ENCODE data around the gene TOP3B. TPM values are rescaled to one million over a fixed set of nuclear protein-coding genes. Genes with fewer than 3 reads are reported as not detected.
A peak's percentile ranks its signal among the peaks of the same experiment; 100 is the strongest.

TOP3B gene
- total RNA-seq, 4 donors from 2014 or later = 4.6 to 36.6 (median 23.4) TPM

DNA sequence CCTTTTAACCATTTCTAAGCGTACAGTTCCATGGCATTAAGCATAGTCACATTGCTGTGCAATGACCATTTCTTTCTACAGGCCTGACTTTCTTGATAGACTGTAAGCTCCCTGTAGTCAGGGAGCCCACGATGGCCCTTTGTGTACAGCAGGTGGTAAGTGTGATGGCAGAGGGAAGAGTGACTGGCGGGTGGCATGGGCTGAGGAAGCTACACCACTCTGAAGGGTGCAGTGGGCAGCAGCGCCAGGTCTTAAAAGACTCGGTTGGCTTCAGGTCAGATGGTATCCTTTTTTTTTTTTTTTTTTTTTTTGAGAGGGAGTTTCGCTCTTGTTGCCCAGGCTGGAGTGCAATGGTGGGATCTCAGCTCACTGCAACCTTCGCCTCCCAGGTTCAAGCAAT lies 31.5 kb downstream of the TOP3B start:
- Histone ChIP-seq H3K9me3 (no peaks in the 10 kb centered on the region), H3K36me3 (peaks cover 0 to 3% (median 2%) of the 10 kb centered on the region in 3 donors), H3K27me3 (no peaks in the 10 kb centered on the region), H3K27ac (peak overlapping the region in 1 of 4 donors; percentile 89), H3K4me1 (peaks cover 41 to 70% (median 58%) of the 10 kb centered on the region in 3 donors), H3K4me3 (peak overlapping the region in 1 of 4 donors; percentile 77)
- intact Hi-C loops (cut with DNase I) = loop anchor here (5.0 kb wide), 1 partner anchor 239 kb away; no protein-coding TSS in a partner anchor
- DNase-seq = no peak
- no peak for TF ChIP-seq POLR2A (IDR thresholded peaks at IDR 0.05)
- TF ChIP-seq, protein P1, sequence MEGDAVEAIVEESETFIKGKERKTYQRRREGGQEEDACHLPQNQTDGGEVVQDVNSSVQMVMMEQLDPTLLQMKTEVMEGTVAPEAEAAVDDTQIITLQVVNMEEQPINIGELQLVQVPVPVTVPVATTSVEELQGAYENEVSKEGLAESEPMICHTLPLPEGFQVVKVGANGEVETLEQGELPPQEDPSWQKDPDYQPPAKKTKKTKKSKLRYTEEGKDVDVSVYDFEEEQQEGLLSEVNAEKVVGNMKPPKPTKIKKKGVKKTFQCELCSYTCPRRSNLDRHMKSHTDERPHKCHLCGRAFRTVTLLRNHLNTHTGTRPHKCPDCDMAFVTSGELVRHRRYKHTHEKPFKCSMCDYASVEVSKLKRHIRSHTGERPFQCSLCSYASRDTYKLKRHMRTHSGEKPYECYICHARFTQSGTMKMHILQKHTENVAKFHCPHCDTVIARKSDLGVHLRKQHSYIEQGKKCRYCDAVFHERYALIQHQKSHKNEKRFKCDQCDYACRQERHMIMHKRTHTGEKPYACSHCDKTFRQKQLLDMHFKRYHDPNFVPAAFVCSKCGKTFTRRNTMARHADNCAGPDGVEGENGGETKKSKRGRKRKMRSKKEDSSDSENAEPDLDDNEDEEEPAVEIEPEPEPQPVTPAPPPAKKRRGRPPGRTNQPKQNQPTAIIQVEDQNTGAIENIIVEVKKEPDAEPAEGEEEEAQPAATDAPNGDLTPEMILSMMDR (IDR thresholded peaks at IDR 0.05) = no peak
- WGBS, 2 donors = 90% methylated on average over 6 to 7 of the region's 7 CpGs

DNA sequence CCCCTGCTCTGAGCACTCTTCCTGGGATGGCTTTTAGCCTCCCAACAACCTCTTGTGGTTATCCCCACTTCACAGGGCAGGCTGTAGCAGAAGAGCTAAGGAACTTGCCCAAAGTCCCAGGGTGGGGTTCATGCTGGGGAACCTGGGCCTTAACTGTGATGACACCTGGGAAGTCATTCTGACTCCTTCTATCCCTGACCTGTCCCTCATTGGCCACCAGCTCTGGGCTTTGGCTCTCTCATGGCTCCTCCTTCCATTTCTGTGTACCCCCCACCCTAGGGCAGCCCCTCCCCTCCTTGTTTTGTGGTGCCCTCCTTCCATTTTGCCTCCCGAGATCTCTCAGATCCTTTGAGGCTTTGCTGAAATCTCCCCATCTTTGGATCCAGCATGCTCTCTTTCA lies 32.6 kb downstream of the TOP3B start:
- DNase-seq = no peak
- 89% methylated on average over 1 of the region's 1 CpG for WGBS, 2 donors
- H3K9me3 ChIP-seq = no peaks in the 10 kb centered on the region
- H3K27ac ChIP-seq = peak overlapping the region; percentile 23 to 96 (median 85)
- H3K4me1 ChIP-seq = peaks cover 41 to 81% (median 66%) of the 10 kb centered on the region in 3 donors
- peak overlapping the region in 1 of 4 donors; percentile 4 for H3K4me3 ChIP-seq
- peaks cover 9 to 14% (median 13%) of the 10 kb centered on the region in 3 donors for H3K36me3 ChIP-seq
- TF ChIP-seq, protein P1 (IDR thresholded peaks at IDR 0.05) = no peak
- no peak for TF ChIP-seq POLR2A (IDR thresholded peaks at IDR 0.05)
- H3K27me3 ChIP-seq = no peaks in the 10 kb centered on the region
- intact Hi-C loops (cut with DNase I) = loop anchor here (5.0 kb wide), 1 partner anchor 238 kb away; no protein-coding TSS in a partner anchor

DNA sequence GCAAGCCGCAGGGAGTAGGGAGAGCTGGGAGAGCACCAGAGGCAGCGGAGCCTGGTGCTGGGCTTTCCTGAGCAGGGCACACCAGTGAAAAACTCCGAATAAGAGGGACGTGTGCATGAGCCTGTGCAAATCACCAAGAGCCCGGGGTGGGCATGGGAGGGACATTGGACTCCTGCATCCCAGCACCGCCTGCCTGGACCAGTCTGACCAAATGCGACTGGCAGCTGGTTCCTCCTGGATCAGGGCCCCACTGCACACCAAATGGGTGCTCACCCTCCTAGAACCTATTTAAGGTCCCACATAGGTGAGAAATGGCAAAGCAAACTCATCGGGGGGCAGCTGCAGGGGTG lies 33.0 kb downstream of the TOP3B start:
- peak overlapping the region in 1 of 4 donors; percentile 4 for H3K4me3 ChIP-seq
- H3K9me3 ChIP-seq = no peaks in the 10 kb centered on the region
- 77 to 82% methylated on average over 7 to 8 of the region's 8 CpGs for WGBS, 2 donors
- intact Hi-C loops (cut with DNase I) = no loop called here
- H3K4me1 ChIP-seq = peaks cover 41 to 85% (median 67%) of the 10 kb centered on the region in 3 donors
- no peak for DNase-seq
- peaks cover 12 to 18% (median 17%) of the 10 kb centered on the region in 3 donors for H3K36me3 ChIP-seq
- TF ChIP-seq, protein P1 (IDR thresholded peaks at IDR 0.05) = no peak
- TF ChIP-seq POLR2A (IDR thresholded peaks at IDR 0.05) = no peak
- H3K27me3 ChIP-seq = no peaks in the 10 kb centered on the region
- peak overlapping the region; percentile 23 to 96 (median 85) for H3K27ac ChIP-seq

DNA sequence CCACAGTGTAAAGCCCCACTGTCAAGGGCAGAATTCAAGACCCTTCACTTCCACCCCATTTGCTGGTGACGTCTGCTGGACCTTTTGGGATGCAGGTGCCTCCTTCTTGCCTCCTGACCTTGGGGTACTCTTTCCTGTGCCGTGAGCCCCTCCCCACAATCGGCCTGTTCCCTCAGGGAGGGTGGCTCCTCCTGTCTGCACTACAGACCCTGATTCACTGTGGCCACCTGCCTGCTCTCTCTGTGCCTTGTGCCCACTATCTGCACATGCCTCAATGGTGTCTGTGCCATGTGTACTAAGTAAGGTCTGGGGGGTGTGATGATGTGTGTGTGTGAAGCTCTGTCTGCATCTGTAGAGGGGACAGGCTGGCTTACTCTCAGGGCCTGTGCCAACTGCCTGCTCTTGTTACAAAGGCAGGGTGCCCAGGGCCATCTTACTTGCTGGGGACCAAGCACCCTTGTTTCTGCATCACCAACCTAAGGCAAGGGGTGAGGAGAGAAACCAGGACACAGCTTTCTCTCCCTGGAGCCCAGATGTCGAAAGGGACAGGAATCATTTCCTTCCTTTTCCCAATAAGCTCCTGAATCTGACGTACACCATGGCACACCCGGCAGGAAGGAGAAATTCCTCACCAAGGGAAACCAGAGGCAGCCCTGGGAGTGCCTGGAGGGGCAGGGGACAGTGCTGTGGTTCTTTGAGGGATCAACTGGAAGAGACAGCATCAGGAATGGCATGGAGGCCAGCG lies 33.6 kb downstream of the TOP3B start:
- 68 to 69% methylated on average over 5 to 6 of the region's 7 CpGs for WGBS, 2 donors
- Histone ChIP-seq H3K27me3 (no peaks in the 10 kb centered on the region), H3K9me3 (no peaks in the 10 kb centered on the region), H3K4me3 (no peak overlapping the region), H3K4me1 (peaks cover 42 to 90% (median 72%) of the 10 kb centered on the region in 3 donors), H3K36me3 (peaks cover 15 to 24% (median 21%) of the 10 kb centered on the region in 3 donors), H3K27ac (peak overlapping the region; percentile 23 to 96 (median 85))
- no peak for DNase-seq
- TF ChIP-seq, protein P1 (IDR thresholded peaks at IDR 0.05) = no peak
- no peak for TF ChIP-seq POLR2A (IDR thresholded peaks at IDR 0.05)
- intact Hi-C loops (cut with DNase I) = no loop called here

DNA sequence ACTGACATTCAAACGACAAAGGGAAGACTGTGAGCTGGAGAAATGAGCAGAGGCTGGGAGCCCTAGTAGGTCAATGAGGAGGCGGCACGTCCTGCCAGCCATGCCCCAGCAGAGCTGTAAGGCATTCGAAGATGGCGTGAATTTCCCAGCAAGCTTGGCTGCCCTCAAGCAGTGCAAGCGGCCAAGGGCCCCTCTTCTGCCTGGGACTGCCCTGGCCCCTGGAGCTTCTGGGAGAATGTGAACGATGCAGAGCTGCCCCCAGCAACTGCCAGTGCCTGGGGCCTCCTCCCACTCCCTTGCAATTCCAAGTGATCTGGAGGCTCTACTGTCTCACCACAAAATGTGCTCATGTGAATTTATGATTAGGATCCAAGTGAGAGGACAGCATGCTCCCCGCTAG lies 34.2 kb downstream of the TOP3B start:
- no peak for DNase-seq
- WGBS, 2 donors = 74 to 78% methylated on average over 7 of the region's 8 CpGs
- H3K9me3 ChIP-seq = no peaks in the 10 kb centered on the region
- H3K4me3 ChIP-seq = no peak overlapping the region
- peaks cover 48 to 96% (median 78%) of the 10 kb centered on the region in 3 donors for H3K4me1 ChIP-seq
- TF ChIP-seq, protein P1 (IDR thresholded peaks at IDR 0.05) = no peak
- no peak for TF ChIP-seq POLR2A (IDR thresholded peaks at IDR 0.05)
- peaks cover 18 to 28% (median 21%) of the 10 kb centered on the region in 3 donors for H3K36me3 ChIP-seq
- intact Hi-C loops (cut with DNase I) = no loop called here
- no peaks in the 10 kb centered on the region for H3K27me3 ChIP-seq
- peak overlapping the region; percentile 71 to 96 (median 85) for H3K27ac ChIP-seq
